ENCODE data around the gene EXTL2. TPM values are rescaled to one million over a fixed set of nuclear protein-coding genes. Genes with fewer than 3 reads are reported as not detected.
A peak's percentile ranks its signal among the peaks of the same experiment; 100 is the strongest.
"Not testable (repeated sequence)": the region's sequence is repeated elsewhere in the genome, so short reads cannot be mapped to it uniquely, and the experiment has no call there.

The EXTL2 gene
- total and polyA plus RNA-seq, 4 donors: 3.9 to 37.8 (median 9.4) TPM

DNA sequence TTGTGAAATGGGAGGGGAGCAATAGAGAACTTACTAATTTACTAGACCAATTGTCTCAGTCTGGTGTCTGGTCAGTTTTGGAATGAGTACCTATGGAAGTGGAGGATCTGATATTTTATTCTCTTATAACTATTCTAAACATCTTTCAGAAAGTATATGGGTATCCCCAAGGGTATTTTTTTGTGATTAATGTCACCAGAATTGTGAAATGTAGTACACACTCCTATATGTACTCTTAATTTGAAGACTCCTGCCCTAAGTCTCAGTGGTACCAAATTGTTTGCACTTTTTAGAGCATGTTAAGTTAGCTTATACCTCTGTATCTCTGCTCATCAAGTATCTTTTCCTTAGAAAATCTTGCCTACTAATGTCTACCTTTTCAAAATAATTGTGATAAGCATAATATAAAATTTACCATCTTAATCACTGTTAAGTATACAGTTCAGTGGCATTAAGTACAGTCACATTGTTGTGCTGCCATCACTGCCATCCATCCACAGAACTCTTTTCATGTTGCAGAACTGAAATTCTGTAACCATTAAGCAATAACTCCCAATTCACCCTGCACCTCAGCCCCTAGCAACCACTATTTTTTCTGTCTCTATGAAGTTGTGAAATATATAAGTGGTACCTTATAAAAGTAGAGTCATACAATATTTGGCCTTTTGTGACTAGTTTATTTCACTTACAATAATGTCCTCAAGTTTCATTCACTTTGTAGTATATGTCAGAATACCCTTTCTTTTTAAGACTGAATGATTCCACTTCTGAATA is 41.7 kb upstream of the EXTL2 start:
- TF ChIP-seq, protein P1, sequence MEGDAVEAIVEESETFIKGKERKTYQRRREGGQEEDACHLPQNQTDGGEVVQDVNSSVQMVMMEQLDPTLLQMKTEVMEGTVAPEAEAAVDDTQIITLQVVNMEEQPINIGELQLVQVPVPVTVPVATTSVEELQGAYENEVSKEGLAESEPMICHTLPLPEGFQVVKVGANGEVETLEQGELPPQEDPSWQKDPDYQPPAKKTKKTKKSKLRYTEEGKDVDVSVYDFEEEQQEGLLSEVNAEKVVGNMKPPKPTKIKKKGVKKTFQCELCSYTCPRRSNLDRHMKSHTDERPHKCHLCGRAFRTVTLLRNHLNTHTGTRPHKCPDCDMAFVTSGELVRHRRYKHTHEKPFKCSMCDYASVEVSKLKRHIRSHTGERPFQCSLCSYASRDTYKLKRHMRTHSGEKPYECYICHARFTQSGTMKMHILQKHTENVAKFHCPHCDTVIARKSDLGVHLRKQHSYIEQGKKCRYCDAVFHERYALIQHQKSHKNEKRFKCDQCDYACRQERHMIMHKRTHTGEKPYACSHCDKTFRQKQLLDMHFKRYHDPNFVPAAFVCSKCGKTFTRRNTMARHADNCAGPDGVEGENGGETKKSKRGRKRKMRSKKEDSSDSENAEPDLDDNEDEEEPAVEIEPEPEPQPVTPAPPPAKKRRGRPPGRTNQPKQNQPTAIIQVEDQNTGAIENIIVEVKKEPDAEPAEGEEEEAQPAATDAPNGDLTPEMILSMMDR (IDR thresholded peaks at IDR 0.05; ENCODE audit: control extremely low read depth, extremely low read depth): no peak
- no peaks in the 10 kb centered on the region for H3K9me3 ChIP-seq (ENCODE audit: control insufficient read depth in 4 of 4, insufficient read depth in 3 of 4, low read length in 3 of 4)
- DNase-seq: no peak
- no peaks in the 10 kb centered on the region for H3K27me3 ChIP-seq (ENCODE audit: control insufficient read depth in 3 of 3, insufficient read depth in 3 of 3, low read length in 2 of 3)
- ATAC-seq (ENCODE audit: insufficient read depth, low FRiP score): no peak
- H3K4me1 ChIP-seq (ENCODE audit: control insufficient read depth in 5 of 5, insufficient read depth in 5 of 5, low read length in 5 of 5): peaks cover 0 to 6% (median 0%) of the 10 kb centered on the region in 5 donors
- no peak overlapping the region for H3K27ac ChIP-seq (ENCODE audit: low read depth in 1 of 2, low read length in 1 of 2)
- H3K4me3 ChIP-seq: no peak overlapping the region
- peaks cover 0 to 8% (median 6%) of the 10 kb centered on the region in 4 donors for H3K36me3 ChIP-seq (ENCODE audit: control insufficient read depth in 4 of 4, insufficient read depth in 4 of 4, low read length in 4 of 4)
- no peak overlapping the region for H3K9ac ChIP-seq (ENCODE audit: insufficient read depth in 1 of 2, low read length in 2 of 2)

DNA sequence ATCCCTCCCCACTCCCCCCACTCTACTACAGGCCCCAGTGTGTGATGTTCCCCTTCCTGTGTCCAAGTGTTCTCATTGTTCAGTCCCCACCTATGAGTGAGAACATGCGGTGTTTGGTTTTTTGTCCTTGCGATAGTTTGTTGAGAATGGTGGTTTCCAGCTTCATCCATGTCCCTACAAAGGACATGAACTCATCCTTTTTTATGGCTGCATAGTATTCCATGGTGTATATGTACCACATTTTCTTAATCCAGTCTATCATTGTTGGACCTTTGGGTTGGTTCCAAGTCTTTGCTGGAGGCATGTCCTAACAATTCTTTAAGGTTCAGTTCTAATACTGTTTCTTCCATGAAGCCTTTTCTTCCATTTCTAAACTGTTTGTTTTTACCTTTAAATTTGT is 38.9 kb upstream of the EXTL2 start:
- H3K27me3 ChIP-seq (ENCODE audit: control insufficient read depth in 3 of 3, insufficient read depth in 3 of 3, low read length in 2 of 3); H3K4me3 ChIP-seq; ATAC-seq (ENCODE audit: insufficient read depth, low FRiP score); H3K27ac ChIP-seq (ENCODE audit: low read depth in 1 of 2, low read length in 1 of 2); H3K9me3 ChIP-seq (ENCODE audit: control insufficient read depth in 4 of 4, insufficient read depth in 3 of 4, low read length in 3 of 4); H3K36me3 ChIP-seq (ENCODE audit: control insufficient read depth in 4 of 4, insufficient read depth in 4 of 4, low read length in 4 of 4); H3K9ac ChIP-seq (ENCODE audit: insufficient read depth in 1 of 2, low read length in 2 of 2); DNase-seq: not testable (repeated sequence)
- H3K4me1 ChIP-seq (ENCODE audit: control insufficient read depth in 5 of 5, insufficient read depth in 5 of 5, low read length in 5 of 5): peaks cover 0 to 15% (median 3%) of the 10 kb centered on the region in 5 donors
- 95 to 98% methylated on average over 2 of the region's 2 CpGs for WGBS, 2 donors

DNA sequence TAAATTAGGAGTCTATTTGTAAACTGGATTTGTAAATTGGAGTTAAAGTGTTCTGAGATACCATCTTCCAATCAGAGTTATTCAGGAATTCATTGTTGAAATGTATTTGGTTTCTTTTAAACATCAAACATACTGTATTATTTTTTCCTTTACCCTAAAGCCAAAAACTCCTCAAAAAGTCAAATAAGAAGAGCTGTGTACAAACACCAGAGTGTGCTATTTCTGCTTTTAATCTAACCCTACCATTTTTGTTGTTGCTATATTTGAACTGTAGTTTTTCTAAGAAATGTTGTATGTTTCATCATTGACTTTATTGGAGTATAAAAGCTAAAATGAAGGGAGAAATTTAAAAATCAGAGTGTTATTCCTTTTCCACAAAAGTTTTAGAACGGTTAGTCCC is 37.1 kb upstream of the EXTL2 start:
- H3K27me3 ChIP-seq (ENCODE audit: control insufficient read depth in 3 of 3, insufficient read depth in 3 of 3, low read length in 2 of 3): no peaks in the 10 kb centered on the region
- TF ChIP-seq, protein P1 (IDR thresholded peaks at IDR 0.05; ENCODE audit: control extremely low read depth, extremely low read depth): no peak
- DNase-seq (peak in 2 of 3 donors; percentile 61 to 74), ATAC-seq (ENCODE audit: insufficient read depth, low FRiP score) (no peak)
- no peak overlapping the region for H3K4me3 ChIP-seq
- H3K36me3 ChIP-seq (ENCODE audit: control insufficient read depth in 4 of 4, insufficient read depth in 4 of 4, low read length in 4 of 4): peaks cover 0 to 5% (median under 1%) of the 10 kb centered on the region in 4 donors
- WGBS, 2 donors: 93 to 100% methylated on average over 1 of the region's 1 CpG
- H3K27ac ChIP-seq (ENCODE audit: low read depth in 1 of 2, low read length in 1 of 2): no peak overlapping the region
- no peak overlapping the region for H3K9ac ChIP-seq (ENCODE audit: insufficient read depth in 1 of 2, low read length in 2 of 2)
- H3K9me3 ChIP-seq (ENCODE audit: control insufficient read depth in 4 of 4, insufficient read depth in 3 of 4, low read length in 3 of 4): no peaks in the 10 kb centered on the region
- H3K4me1 ChIP-seq (ENCODE audit: control insufficient read depth in 5 of 5, insufficient read depth in 5 of 5, low read length in 5 of 5): peaks cover 0 to 15% (median 3%) of the 10 kb centered on the region in 5 donors

DNA sequence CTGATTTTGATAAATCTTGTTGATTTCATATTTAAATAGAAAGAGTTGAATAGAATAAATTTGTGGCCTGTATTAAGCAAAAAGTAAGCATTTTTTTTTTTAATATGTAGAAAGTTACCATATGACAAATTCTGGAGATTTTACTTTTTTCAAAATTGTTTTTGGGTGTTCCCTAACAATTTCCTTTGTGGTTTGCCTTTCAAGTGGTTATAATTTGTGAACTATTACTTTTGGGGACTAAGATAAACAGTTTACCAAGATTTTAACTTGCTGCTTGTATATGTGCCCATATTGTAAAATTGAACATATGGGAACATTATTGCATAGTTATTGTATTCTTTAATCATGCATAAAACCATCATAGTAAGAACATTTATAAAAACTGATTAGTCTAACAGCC is 35.9 kb upstream of the EXTL2 start:
- DNase-seq: no peak
- H3K27ac ChIP-seq (ENCODE audit: low read depth in 1 of 2, low read length in 1 of 2): no peak overlapping the region
- no peaks in the 10 kb centered on the region for H3K9me3 ChIP-seq (ENCODE audit: control insufficient read depth in 4 of 4, insufficient read depth in 3 of 4, low read length in 3 of 4)
- peaks cover 0 to 15% (median 3%) of the 10 kb centered on the region in 5 donors for H3K4me1 ChIP-seq (ENCODE audit: control insufficient read depth in 5 of 5, insufficient read depth in 5 of 5, low read length in 5 of 5)
- peaks cover 0 to 14% (median 7%) of the 10 kb centered on the region in 4 donors for H3K36me3 ChIP-seq (ENCODE audit: control insufficient read depth in 4 of 4, insufficient read depth in 4 of 4, low read length in 4 of 4)
- no peak overlapping the region for H3K4me3 ChIP-seq
- no peak overlapping the region for H3K9ac ChIP-seq (ENCODE audit: insufficient read depth in 1 of 2, low read length in 2 of 2)
- TF ChIP-seq, protein P1 (IDR thresholded peaks at IDR 0.05; ENCODE audit: control extremely low read depth, extremely low read depth): no peak
- no peak for ATAC-seq (ENCODE audit: insufficient read depth, low FRiP score)
- no peaks in the 10 kb centered on the region for H3K27me3 ChIP-seq (ENCODE audit: control insufficient read depth in 3 of 3, insufficient read depth in 3 of 3, low read length in 2 of 3)

Measured in lung (tissue), 12 donors.